Globus pallidus (tissue), 1 donor: ENCODE data around the gene JUNB.

Source experiments
- DNase-seq: peaks from one replicate; pipeline ENCODE4 v3.0.0-alpha.2; 2015; ENCODE audit warnings: low spot score

The JUNB gene

GRCh38 chr19:12791345-12792050, at the start of gene JUNB:
Gene JUNB (plus strand): TSS chr19:12791486. CDS start chr19:12791772, 286 bp downstream.
- peak; percentile 97 for DNase-seq

GRCh38 chr19:12745166-12745897, 46.0 kb upstream of the JUNB start:
- no peak for DNase-seq

- DNase-seq = no peak
These were observed 42.8 kb upstream of the JUNB start for GRCh38 chr19:12748489-12748888.

- DNase-seq = no peak
These were observed 41.3 kb upstream of the JUNB start for GRCh38 chr19:12749938-12750521.

- no peak for DNase-seq
These were observed 40.4 kb upstream of the JUNB start for GRCh38 chr19:12750851-12751250.

GRCh38 chr19:12751635-12752034, 39.7 kb upstream of the JUNB start, which contains the start of gene BEST2:
Gene BEST2 (plus strand): TSS chr19:12751791. CDS start chr19:12752593, 802 bp downstream.
- no peak for DNase-seq

GRCh38 chr19:12752056-12752781, 39.1 kb upstream of the JUNB start:
- DNase-seq = no peak

GRCh38 chr19:12754465-12755196, 36.7 kb upstream of the JUNB start:
- no peak for DNase-seq

GRCh38 chr19:12756150-12756883, 35.0 kb upstream of the JUNB start:
- no peak for DNase-seq

GRCh38 chr19:12757544-12758274, 33.6 kb upstream of the JUNB start:
- peak; percentile 50 for DNase-seq

- no peak for DNase-seq
These were observed 31.6 kb upstream of the JUNB start for GRCh38 chr19:12759686-12760085.

GRCh38 chr19:12763100-12763499, 28.2 kb upstream of the JUNB start:
- DNase-seq = no peak

- DNase-seq = no peak
These were observed 26.6 kb upstream of the JUNB start for GRCh38 chr19:12764698-12765097.

- DNase-seq = no peak
These were observed 25.2 kb upstream of the JUNB start for GRCh38 chr19:12766051-12766521.

- no peak for DNase-seq
These were observed 24.1 kb upstream of the JUNB start for GRCh38 chr19:12767150-12767549.

- no peak for DNase-seq
These were observed 23.6 kb upstream of the JUNB start for GRCh38 chr19:12767666-12768065.

- no peak for DNase-seq
These were observed 21.6 kb upstream of the JUNB start for GRCh38 chr19:12769689-12770088.

GRCh38 chr19:12770922-12771321, 20.4 kb upstream of the JUNB start:
- no peak for DNase-seq

- DNase-seq = no peak
These were observed 19.0 kb upstream of the JUNB start for GRCh38 chr19:12772323-12772722.

- no peak for DNase-seq
These were observed 17.7 kb upstream of the JUNB start for GRCh38 chr19:12773571-12773970.
